K562 (cell line): ENCODE measurements around the gene SLC20A1. TPM values are rescaled to one million over a fixed set of nuclear protein-coding genes. Genes with fewer than 3 reads are reported as not detected.

ENCODE experiments used
- BDP1 ChIP-seq: IDR thresholded peaks from 3 replicates; pipeline ENCODE4 v1.6.1; 2011; ENCODE audit not compliant: insufficient read length, insufficient read depth
- BRF1 ChIP-seq: IDR thresholded peaks from 3 replicates; pipeline ENCODE4 v1.6.1; 2011; ENCODE audit warnings: borderline replicate concordance, mild to moderate bottlenecking; ENCODE audit not compliant: insufficient read length; ENCODE audit errors: extremely low read depth
- ELF2 ChIP-seq: fragments of 250-450 bp; sonication (Bioruptor Pico); IDR thresholded peaks from 2 replicates; pipeline ENCODE4 v1.5.0; 2021; ENCODE audit warnings: mild to moderate bottlenecking
- KAT2B ChIP-seq: IDR thresholded peaks from one replicate; pipeline ENCODE4 v1.6.1; 2012; ENCODE audit warnings: low read depth, mild to moderate bottlenecking, control low read depth, inconsistent platforms, low read length, moderate library complexity
- NFE2 ChIP-seq: IDR thresholded peaks from 2 replicates; pipeline ENCODE4 v1.6.1; 2014; ENCODE audit warnings: antibody characterized with exemption, low read depth
- PHB ChIP-seq: fragments of 250-450 bp; sonication (Bioruptor Pico); IDR thresholded peaks from 2 replicates; pipeline ENCODE4 v1.5.0; 2021
- SLC30A9 ChIP-seq: fragments of 250-450 bp; sonication (Bioruptor Pico); IDR thresholded peaks from 2 replicates; pipeline ENCODE4 v1.8.0; 2022; ENCODE audit warnings: mild to moderate bottlenecking, moderate library complexity
- TEAD4 ChIP-seq, 2 experiments: sonication (generic) in 1 of 2; formaldehyde crosslinking in 1 of 2; IDR thresholded peaks; 2 replicates each; pipeline versions ENCODE4 v1.6.1 to v1.8.0; 2012 to 2022; ENCODE audit warnings: borderline replicate concordance in 1 of 2, inconsistent platforms in 1 of 2, low read length in 1 of 2, mild to moderate bottlenecking in 1 of 2, missing genetic modification reagents in 1 of 2
- ZNF57 ChIP-seq: fragments of 450-650 bp; formaldehyde crosslinking; IDR thresholded peaks from 2 replicates; pipeline ENCODE4 v1.4.0; 2020; ENCODE audit warnings: mild to moderate bottlenecking, moderate library complexity
- polyA plus RNA-seq, 8 experiments: library from polyadenylated mRNA; depleted of rRNA in 4 of 8; stranded (reverse) in 5 of 8; unstranded in 3 of 8; fragments of >200 nt; fragmentation: Nextera tagmentation in 2 of 8; fragmentation: Illumina TruSeq in 1 of 8; extraction: Ambion mirVana in 2 of 8; extraction: Trizol in 1 of 8; gene quantifications; 2 replicates each; pipeline versions ENCODE4 v1.2.1 to v1.2.3, GENCODE V29; 2011 to 2014; ENCODE audit warnings: inconsistent platforms in 1 of 8, missing spikeins in 1 of 8
- total RNA-seq, 7 experiments: library from RNA; depleted of rRNA in 6 of 7; stranded (reverse); fragments of >200 nt in 6 of 7; fragmentation: Illumina TruSeq in 2 of 7; extraction: Trizol in 2 of 7; gene quantifications; 2 replicates each; pipeline versions ENCODE4 v1.2.1 to v1.2.3, GENCODE V29; 2011 to 2021; ENCODE audit warnings: low replicate concordance in 1 of 7
- TF ChIP-seq, protein P1 (sequence below), 2 experiments: fragments of 450-650 bp; IDR thresholded peaks; 2 replicates each; pipeline ENCODE4 v1.6.1; 2016; ENCODE audit warnings: mild to moderate bottlenecking in 2 of 2, borderline replicate concordance in 1 of 2, low read depth in 1 of 2, moderate library complexity in 1 of 2
- TF ChIP-seq, protein P2 (sequence below), 2 experiments: IDR thresholded peaks in 1 of 2; conservative IDR thresholded peaks in 1 of 2; 2 replicates each; pipeline ENCODE4 v1.6.1; 2016; ENCODE audit warnings: low read depth in 2 of 2, mild to moderate bottlenecking in 1 of 2, missing compliant biosample characterization in 1 of 2, missing genetic modification characterization in 1 of 2, moderate library complexity in 1 of 2
- TF ChIP-seq, protein P3 (sequence below): sonication (generic); formaldehyde crosslinking; IDR thresholded peaks from 2 replicates; pipeline ENCODE4 v1.5.0; 2020; ENCODE audit warnings: missing genetic modification reagents

Gene SLC20A1
- total and polyA plus RNA-seq, 9 of the 15 experiments (the other 6 are each of a cell fraction or from before 2014, with no cell fraction given), result 53.8 to 150 (median 74.7) TPM

DNA sequence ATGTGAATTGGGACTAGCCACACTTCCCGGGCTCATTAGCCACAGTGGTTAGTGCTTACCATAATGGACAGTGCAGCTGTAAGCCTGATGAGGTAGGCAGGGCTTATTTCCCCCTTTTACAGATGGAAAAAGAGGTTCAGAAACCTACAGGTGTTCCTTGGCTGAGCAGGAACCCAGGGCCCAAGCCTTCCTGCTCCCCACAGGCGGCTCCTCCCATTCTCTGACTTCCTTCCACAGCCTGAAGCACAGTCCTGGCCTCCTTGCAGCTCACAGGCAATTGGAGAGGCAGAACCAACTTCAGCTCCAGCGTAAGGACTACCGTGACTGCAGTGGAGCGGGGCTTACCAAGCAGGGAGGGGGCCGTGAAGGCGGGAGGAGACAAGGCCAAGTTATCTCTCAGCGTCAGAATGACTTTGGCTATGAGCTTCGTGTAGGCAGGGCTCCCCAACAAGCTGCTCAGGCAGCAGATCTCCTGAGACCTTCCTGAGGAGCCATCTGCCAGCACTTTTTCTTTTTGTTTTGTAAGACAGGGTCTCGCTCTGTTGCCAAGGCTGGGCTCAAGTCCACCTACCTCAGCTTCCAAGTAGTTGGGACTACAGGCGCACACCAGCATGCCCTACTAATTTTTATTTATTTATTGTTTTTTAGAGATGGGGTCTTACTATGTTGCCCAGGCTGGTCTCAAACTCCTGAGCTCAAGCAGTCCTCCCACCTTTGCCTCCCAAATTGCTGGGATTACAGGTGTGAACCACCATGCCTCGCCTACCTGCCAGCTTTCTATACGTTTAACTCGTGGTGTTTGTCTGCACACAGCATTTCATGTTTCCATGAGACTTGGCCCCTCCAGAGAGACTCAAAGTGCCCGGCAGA lies 40.8 kb downstream of the SLC20A1 start (continued):
- TF ChIP-seq, protein P1, sequence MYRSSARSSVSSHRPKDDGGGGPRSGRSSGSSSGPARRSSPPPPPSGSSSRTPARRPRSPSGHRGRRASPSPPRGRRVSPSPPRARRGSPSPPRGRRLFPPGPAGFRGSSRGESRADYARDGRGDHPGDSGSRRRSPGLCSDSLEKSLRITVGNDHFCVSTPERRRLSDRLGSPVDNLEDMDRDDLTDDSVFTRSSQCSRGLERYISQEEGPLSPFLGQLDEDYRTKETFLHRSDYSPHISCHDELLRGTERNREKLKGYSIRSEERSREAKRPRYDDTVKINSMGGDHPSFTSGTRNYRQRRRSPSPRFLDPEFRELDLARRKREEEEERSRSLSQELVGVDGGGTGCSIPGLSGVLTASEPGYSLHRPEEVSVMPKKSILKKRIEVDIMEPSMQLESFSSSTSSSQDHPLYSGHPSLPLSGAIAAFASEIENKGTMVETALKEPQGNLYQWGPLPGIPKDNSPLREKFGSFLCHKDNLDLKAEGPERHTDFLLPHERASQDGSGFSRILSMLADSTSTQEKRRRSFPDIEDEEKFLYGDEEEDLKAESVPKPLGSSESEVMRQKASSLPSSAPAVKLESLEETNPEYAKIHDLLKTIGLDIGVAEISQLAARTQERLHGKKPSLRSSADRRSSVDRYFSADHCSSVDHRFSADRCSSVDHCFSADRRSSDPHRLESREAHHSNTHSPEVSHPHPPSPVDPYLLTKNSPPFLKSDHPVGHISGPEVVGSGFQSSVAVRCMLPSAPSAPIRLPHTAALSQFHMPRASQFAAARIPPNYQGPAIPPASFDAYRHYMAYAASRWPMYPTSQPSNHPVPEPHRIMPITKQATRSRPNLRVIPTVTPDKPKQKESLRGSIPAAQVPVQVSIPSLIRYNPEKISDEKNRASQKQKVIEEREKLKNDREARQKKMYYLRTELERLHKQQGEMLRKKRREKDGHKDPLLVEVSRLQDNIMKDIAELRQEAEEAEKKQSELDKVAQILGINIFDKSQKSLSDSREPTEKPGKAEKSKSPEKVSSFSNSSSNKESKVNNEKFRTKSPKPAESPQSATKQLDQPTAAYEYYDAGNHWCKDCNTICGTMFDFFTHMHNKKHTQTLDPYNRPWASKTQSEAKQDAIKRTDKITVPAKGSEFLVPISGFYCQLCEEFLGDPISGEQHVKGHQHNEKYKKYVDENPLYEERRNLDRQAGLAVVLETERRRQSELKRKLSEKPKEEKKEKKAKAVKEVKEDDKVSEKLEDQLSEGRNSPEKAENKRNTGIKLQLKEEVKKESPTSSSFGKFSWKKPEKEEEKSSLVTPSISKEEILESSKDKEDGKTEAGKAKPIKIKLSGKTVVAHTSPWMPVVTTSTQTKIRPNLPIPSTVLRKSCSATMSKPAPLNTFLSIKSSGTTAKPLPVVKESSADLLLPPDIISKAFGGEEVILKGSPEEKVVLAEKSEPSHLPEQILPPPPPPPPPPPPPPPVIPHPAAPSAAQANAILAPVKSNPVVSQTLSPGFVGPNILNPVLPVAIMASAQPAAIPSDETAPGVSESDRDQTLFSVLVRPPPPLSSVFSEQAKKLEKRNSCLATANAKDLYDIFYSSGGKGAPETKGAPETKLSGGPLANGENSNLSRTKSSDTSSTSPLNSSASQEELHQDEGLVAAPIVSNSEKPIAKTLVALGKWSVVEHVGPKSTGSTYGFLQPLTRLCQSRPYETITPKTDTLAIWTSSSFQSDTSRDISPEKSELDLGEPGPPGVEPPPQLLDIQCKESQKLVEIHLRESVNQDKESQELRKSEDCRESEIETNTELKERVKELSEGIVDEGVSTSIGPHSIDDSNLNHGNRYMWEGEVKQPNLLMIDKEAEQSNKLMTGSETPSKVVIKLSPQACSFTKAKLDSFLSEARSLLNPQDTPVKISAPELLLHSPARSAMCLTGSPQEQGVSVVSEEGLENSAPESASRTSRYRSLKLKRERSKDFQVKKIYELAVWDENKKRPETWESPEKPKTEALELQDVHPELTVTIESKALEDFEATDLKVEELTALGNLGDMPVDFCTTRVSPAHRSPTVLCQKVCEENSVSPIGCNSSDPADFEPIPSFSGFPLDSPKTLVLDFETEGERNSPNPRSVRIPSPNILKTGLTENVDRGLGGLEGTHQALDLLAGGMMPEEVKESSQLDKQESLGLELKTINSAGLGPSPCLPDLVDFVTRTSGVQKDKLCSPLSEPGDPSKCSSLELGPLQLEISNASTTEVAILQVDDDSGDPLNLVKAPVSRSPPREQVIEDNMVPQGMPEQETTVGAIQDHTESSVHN (IDR thresholded peaks at IDR 0.05; ENCODE audit: borderline replicate concordance in 1 of 2, low read depth in 1 of 2), result no peak
- TF ChIP-seq ZNF57 (CRISPR knock-in tag) (no peak), BDP1 (no peak), BRF1 (no peak), KAT2B (no peak), ELF2 (CRISPR knock-in tag) (no peak), NFE2 (peak; percentile 40; the same call in 1 of the 2 replicates), TEAD4 (IDR thresholded peaks at IDR 0.05; ENCODE audit: low read length) (peak; percentile 45; the same call in 1 of the 2 replicates), TEAD4 (CRISPR knock-in tag; IDR thresholded peaks at IDR 0.05; ENCODE audit: borderline replicate concordance) (no peak), PHB (CRISPR knock-in tag) (no peak), SLC30A9 (CRISPR knock-in tag) (no peak)
- TF ChIP-seq, protein P2, sequence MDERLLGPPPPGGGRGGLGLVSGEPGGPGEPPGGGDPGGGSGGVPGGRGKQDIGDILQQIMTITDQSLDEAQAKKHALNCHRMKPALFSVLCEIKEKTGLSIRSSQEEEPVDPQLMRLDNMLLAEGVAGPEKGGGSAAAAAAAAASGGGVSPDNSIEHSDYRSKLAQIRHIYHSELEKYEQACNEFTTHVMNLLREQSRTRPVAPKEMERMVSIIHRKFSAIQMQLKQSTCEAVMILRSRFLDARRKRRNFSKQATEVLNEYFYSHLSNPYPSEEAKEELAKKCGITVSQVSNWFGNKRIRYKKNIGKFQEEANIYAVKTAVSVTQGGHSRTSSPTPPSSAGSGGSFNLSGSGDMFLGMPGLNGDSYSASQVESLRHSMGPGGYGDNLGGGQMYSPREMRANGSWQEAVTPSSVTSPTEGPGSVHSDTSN (CRISPR knock-in tag; IDR thresholded peaks at IDR 0.05; ENCODE audit: low read depth), result no peak
- TF ChIP-seq, protein P2 (tag; conservative IDR thresholded peaks at IDR 0.05; ENCODE audit: low read depth), result no peak
- TF ChIP-seq, protein P3, sequence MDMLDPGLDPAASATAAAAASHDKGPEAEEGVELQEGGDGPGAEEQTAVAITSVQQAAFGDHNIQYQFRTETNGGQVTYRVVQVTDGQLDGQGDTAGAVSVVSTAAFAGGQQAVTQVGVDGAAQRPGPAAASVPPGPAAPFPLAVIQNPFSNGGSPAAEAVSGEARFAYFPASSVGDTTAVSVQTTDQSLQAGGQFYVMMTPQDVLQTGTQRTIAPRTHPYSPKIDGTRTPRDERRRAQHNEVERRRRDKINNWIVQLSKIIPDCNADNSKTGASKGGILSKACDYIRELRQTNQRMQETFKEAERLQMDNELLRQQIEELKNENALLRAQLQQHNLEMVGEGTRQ, result no peak
